SK-N-SH (cell line): Measurements from ENCODE around the gene NBDY. TPM values are rescaled to one million over a fixed set of nuclear protein-coding genes. Genes with fewer than 3 reads are reported as not detected.

Source experiments
- CTCF ChIA-PET: fragments of 300-600, 350-600 bp; formaldehyde crosslinking; extraction: SDS; loops from one replicate; lab custom pipeline; 2021; lab: Yijun Ruan, JAX
- POLR2A ChIA-PET: fragments of 350-600 bp; sonication (Branson Sonifier 250); formaldehyde crosslinking; extraction: SDS; loops from one replicate; lab custom pipeline; 2020; ENCODE audit warnings: antibody characterized with exemption, inconsistent platforms; lab: Yijun Ruan, JAX
- DNase-seq: peaks from one replicate; pipeline ENCODE4 v3.0.0; 2012
- H2AFZ ChIP-seq: fragments of 200-600 bp; sonication (generic); 2 replicates; pipeline ENCODE4 v1.8.1; 2016; ENCODE audit warnings: antibody characterized with exemption, mild to moderate bottlenecking, low read depth
- H3F3A ChIP-seq: fragments of 200-600 bp; sonication (generic); replicated peaks from 2 replicates; pipeline ENCODE3; 2016; ENCODE audit warnings: antibody characterized with exemption, mild to moderate bottlenecking; ENCODE audit not compliant: insufficient read depth
- H3K27ac ChIP-seq, 2 experiments: fragments of 200-500 bp in 1 of 2; fragments of 200-600 bp in 1 of 2; sonication (Bioruptor generic) in 1 of 2; sonication (generic), shearing (Covaris generic) in 1 of 2; 2 replicates each; pipeline versions ENCODE4 v1.5.1 to v1.6.1; 2014 to 2016; ENCODE audit warnings: low read depth in 2 of 2, inconsistent platforms in 1 of 2, low read length in 1 of 2, mild to moderate bottlenecking in 1 of 2, mixed read lengths in 1 of 2
- H3K27me3 ChIP-seq: fragments of 200-600 bp; sonication (generic), shearing (Covaris generic); 2 replicates; pipeline ENCODE4 v1.6.1; 2016; ENCODE audit warnings: mixed run types; ENCODE audit not compliant: insufficient read depth
- H3K36me3 ChIP-seq, 2 experiments: fragments of 200-500 bp in 1 of 2; fragments of 200-600 bp in 1 of 2; sonication (Bioruptor generic) in 1 of 2; sonication (generic) in 1 of 2; replicated peaks in 1 of 2; 2 replicates each; pipeline versions ENCODE3 to v1.5.1; 2014 to 2016; ENCODE audit warnings: low read length in 1 of 2, mild to moderate bottlenecking in 1 of 2; ENCODE audit not compliant: insufficient read depth in 2 of 2, control insufficient read depth in 1 of 2
- H3K4me1 ChIP-seq, 2 experiments: fragments of 200-500 bp in 1 of 2; fragments of 200-600 bp in 1 of 2; sonication (Bioruptor generic) in 1 of 2; sonication (generic), shearing (Covaris generic) in 1 of 2; 2 replicates each; pipeline versions ENCODE4 v1.5.1 to v1.6.1; 2014 to 2016; ENCODE audit warnings: low read depth in 1 of 2, low read length in 1 of 2, mixed run types in 1 of 2; ENCODE audit not compliant: insufficient read depth in 2 of 2, control insufficient read depth in 1 of 2
- H3K4me2 ChIP-seq: fragments of 200-600 bp; sonication (generic), shearing (Covaris generic); 2 replicates; pipeline ENCODE4 v1.6.1; 2017; ENCODE audit warnings: mixed run types
- H3K4me3 ChIP-seq, 2 experiments: fragments of 200-500 bp in 1 of 2; fragments of 200-600 bp in 1 of 2; sonication (Bioruptor generic) in 1 of 2; sonication (generic), shearing (Covaris generic) in 1 of 2; 2 replicates each; pipeline versions ENCODE4 v1.5.1 to v1.8.1; 2014 to 2016; ENCODE audit warnings: low read depth in 2 of 2, inconsistent platforms in 1 of 2, low read length in 1 of 2, mild to moderate bottlenecking in 1 of 2, mixed read lengths in 1 of 2, moderate library complexity in 1 of 2
- H3K79me2 ChIP-seq: fragments of 200-600 bp; sonication (generic); 2 replicates; pipeline ENCODE4 v1.8.1; 2017; ENCODE audit warnings: mild to moderate bottlenecking; ENCODE audit not compliant: insufficient read depth
- H3K9ac ChIP-seq: fragments of 200-600 bp; sonication (generic); 2 replicates; pipeline ENCODE4 v1.6.1; 2017; ENCODE audit warnings: mixed run types
- H3K9me2 ChIP-seq: fragments of 200-600 bp; sonication (generic); 2 replicates; pipeline ENCODE4 v1.6.1; 2017; ENCODE audit warnings: mixed run types
- H3K9me3 ChIP-seq: fragments of 200-600 bp; sonication (generic); 2 replicates; pipeline ENCODE4 v1.6.1; 2017; ENCODE audit warnings: mixed run types, mild to moderate bottlenecking, moderate library complexity
- H4K20me1 ChIP-seq: fragments of 200-600 bp; sonication (generic); 2 replicates; pipeline ENCODE4 v1.6.1; 2017; ENCODE audit warnings: mild to moderate bottlenecking, mixed run types; ENCODE audit not compliant: insufficient read depth
- FOXJ3 ChIP-seq: sonication (generic); formaldehyde crosslinking; IDR thresholded peaks from 2 replicates; pipeline ENCODE4 v1.5.1; 2020; ENCODE audit warnings: mild to moderate bottlenecking, missing genetic modification reagents
- GATA2 ChIP-seq: sonication (generic); formaldehyde crosslinking; IDR thresholded peaks from 2 replicates; pipeline ENCODE4 v1.5.0; 2020; ENCODE audit warnings: mild to moderate bottlenecking, missing genetic modification reagents
- JUND ChIP-seq: IDR thresholded peaks from 2 replicates; pipeline ENCODE4 v1.4.0; 2012
- NRF1 ChIP-seq: IDR thresholded peaks from 2 replicates; pipeline ENCODE4 v1.6.1; 2012; ENCODE audit warnings: low read depth, mild to moderate bottlenecking, low read length
- RCOR1 ChIP-seq: fragments of 150-350 bp; IDR thresholded peaks from 2 replicates; pipeline ENCODE4 v1.6.1; 2017; ENCODE audit warnings: antibody characterized with exemption, low read length
- RXRA ChIP-seq: IDR thresholded peaks from 2 replicates; pipeline ENCODE4 v1.4.0; 2012; ENCODE audit warnings: low read depth, mild to moderate bottlenecking, borderline replicate concordance
- SIN3A ChIP-seq: IDR thresholded peaks from 2 replicates; pipeline ENCODE4 v1.6.1; 2012; ENCODE audit warnings: low read depth, mild to moderate bottlenecking, low read length, moderate library complexity, borderline replicate concordance
- TCF12 ChIP-seq: IDR thresholded peaks from 2 replicates; pipeline ENCODE4 v1.4.0; 2012
- YY1 ChIP-seq: IDR thresholded peaks from 2 replicates; pipeline ENCODE4 v1.4.0; 2012; ENCODE audit warnings: low read depth, mild to moderate bottlenecking
- WGBS: methylation state at CpG from one replicate; pipeline ENCODE4 v1.1.6; 2017; ENCODE audit warnings: low lambda C conversion rate; 5-methylcytosine and 5-hydroxymethylcytosine counted together
- polyA plus RNA-seq, 3 experiments: library from polyadenylated mRNA; depleted of rRNA; stranded (reverse); fragments of >200 nt; gene quantifications; 2 replicates each; pipeline ENCODE4 v1.2.3, GENCODE V29; 2012
- TF ChIP-seq, protein P1 (sequence below): fragments of 150-350 bp; IDR thresholded peaks from 2 replicates; pipeline ENCODE4 v1.6.1; 2016; ENCODE audit warnings: mild to moderate bottlenecking, low read depth, low read length
- TF ChIP-seq, protein P2 (sequence below): IDR thresholded peaks from 2 replicates; pipeline ENCODE4 v1.4.0; 2012; ENCODE audit warnings: low read depth, borderline replicate concordance
- TF ChIP-seq, protein P3 (sequence below): IDR thresholded peaks from 2 replicates; pipeline ENCODE4 v1.4.0; 2012; ENCODE audit warnings: low read depth

NBDY gene
- polyA plus RNA-seq, 1 of the 3 experiments (the other 2 are of a cell fraction), result 68.2 TPM

DNA sequence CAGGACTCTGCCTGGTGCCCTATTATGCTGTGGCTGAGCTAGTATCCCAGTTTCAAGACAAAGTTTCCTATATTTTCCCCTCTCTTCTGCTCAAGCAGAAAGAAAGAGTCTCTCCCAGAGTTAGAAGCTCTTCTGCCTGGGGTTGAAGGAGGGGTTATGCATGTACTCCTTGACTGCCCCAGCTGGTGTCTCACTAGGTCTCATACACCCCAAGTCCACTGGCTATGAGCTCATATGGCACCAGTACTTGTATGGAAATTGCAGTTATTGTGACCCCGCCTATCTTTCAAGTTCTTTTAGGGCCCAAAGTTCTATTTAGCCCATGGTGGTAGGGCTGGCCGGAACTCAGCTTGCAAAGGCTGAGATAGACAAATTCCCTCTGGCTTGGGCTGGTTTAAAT, 131.8 kb downstream of the NBDY start:
- H3K27me3 ChIP-seq, result no peaks in the 10 kb centered on the region; the same call in 1 of the 2 replicates
- H3K4me3 ChIP-seq, result no peak overlapping the region
- 8% methylated on average over 2 of the region's 2 CpGs for WGBS
- no peaks in the 10 kb centered on the region for H3K36me3 ChIP-seq
- DNase-seq, result no peak
- ChIA-PET CTCF (interaction anchor here (0.6 kb wide), 1 partner anchor 96 kb away, joined by 3 read pairs; no protein-coding TSS in a partner anchor), POLR2A (no interaction called here)
- no peaks in the 10 kb centered on the region for H3K79me2 ChIP-seq
- no peak overlapping the region for H3K4me2 ChIP-seq
- H4K20me1 ChIP-seq, result no peaks in the 10 kb centered on the region
- H3K9ac ChIP-seq, result no peak overlapping the region
- no peak overlapping the region for H3K27ac ChIP-seq
- H3K9me2 ChIP-seq, result no peaks in the 10 kb centered on the region
- H3K4me1 ChIP-seq, result no peaks in the 10 kb centered on the region
- H2AFZ ChIP-seq, result no peak overlapping the region
- TF ChIP-seq SIN3A, result no peak
- TF ChIP-seq, protein P1, sequence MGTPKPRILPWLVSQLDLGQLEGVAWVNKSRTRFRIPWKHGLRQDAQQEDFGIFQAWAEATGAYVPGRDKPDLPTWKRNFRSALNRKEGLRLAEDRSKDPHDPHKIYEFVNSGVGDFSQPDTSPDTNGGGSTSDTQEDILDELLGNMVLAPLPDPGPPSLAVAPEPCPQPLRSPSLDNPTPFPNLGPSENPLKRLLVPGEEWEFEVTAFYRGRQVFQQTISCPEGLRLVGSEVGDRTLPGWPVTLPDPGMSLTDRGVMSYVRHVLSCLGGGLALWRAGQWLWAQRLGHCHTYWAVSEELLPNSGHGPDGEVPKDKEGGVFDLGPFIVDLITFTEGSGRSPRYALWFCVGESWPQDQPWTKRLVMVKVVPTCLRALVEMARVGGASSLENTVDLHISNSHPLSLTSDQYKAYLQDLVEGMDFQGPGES, result no peak
- no peak for TF ChIP-seq GATA2 (CRISPR knock-in tag)
- no peak for TF ChIP-seq YY1
- TF ChIP-seq RCOR1, result no peak
- no peak for TF ChIP-seq NRF1
- TF ChIP-seq, protein P2, sequence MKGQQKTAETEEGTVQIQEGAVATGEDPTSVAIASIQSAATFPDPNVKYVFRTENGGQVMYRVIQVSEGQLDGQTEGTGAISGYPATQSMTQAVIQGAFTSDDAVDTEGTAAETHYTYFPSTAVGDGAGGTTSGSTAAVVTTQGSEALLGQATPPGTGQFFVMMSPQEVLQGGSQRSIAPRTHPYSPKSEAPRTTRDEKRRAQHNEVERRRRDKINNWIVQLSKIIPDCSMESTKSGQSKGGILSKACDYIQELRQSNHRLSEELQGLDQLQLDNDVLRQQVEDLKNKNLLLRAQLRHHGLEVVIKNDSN, result no peak
- no peak for TF ChIP-seq TCF12
- TF ChIP-seq, protein P3, sequence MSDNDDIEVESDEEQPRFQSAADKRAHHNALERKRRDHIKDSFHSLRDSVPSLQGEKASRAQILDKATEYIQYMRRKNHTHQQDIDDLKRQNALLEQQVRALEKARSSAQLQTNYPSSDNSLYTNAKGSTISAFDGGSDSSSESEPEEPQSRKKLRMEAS, result no peak
- TF ChIP-seq FOXJ3 (CRISPR knock-in tag), result no peak
- no peak for TF ChIP-seq RXRA
- no peak for TF ChIP-seq JUND
- H3F3A ChIP-seq, result no peaks in the 10 kb centered on the region
- H3K9me3 ChIP-seq, result no peaks in the 10 kb centered on the region

Other genes with a start within 250 kb of the NBDY start
- 10.7 and 13.0 TPM in 2 replicates for gene UBQLN2, start 165.6 kb upstream of the NBDY start, polyA plus RNA-seq (2012; rRNA removed)